Esophagus (tissue), 2 donors: ENCODE results near the gene ENOX1. TPM values are rescaled to one million over a fixed set of nuclear protein-coding genes. Genes with fewer than 3 reads are reported as not detected.

ENCODE experiments used
- H3K27ac ChIP-seq, 2 donors: one replicate each; pipeline ENCODE4 v1.5.1; 2013; ENCODE audit warnings: low read depth in 2 of 2, mild to moderate bottlenecking in 2 of 2, inconsistent platforms in 1 of 2, low read length in 1 of 2, moderate library complexity in 1 of 2
- H3K27me3 ChIP-seq, 2 donors: one replicate each; pipeline ENCODE4 v1.6.1; 2013; ENCODE audit warnings: low read length in 2 of 2, control low read depth in 1 of 2, mild to moderate bottlenecking in 1 of 2; ENCODE audit not compliant: insufficient read depth in 2 of 2, control insufficient read depth in 1 of 2
- H3K36me3 ChIP-seq, 2 donors: one replicate each; pipeline ENCODE4 v1.6.1; 2013; ENCODE audit warnings: low read length in 1 of 2; ENCODE audit not compliant: control insufficient read depth in 2 of 2, insufficient read depth in 2 of 2
- H3K4me1 ChIP-seq, 2 donors: one replicate each; pipeline ENCODE4 v1.6.1; 2013; ENCODE audit warnings: low read length in 1 of 2; ENCODE audit not compliant: control insufficient read depth in 2 of 2, insufficient read depth in 2 of 2
- H3K4me3 ChIP-seq, 2 donors: one replicate each; pipeline ENCODE4 v1.5.1; 2013; ENCODE audit warnings: low read length in 2 of 2, mild to moderate bottlenecking in 2 of 2, low read depth in 1 of 2, moderate library complexity in 1 of 2
- H3K9me3 ChIP-seq, 2 donors: one replicate each; pipeline ENCODE4 v1.6.1; 2013; ENCODE audit warnings: mild to moderate bottlenecking in 2 of 2, low read depth in 1 of 2, low read length in 1 of 2, moderate library complexity in 1 of 2; ENCODE audit not compliant: control insufficient read depth in 2 of 2, insufficient read depth in 1 of 2
- WGBS, 2 donors: extraction: QIAGEN DNeasy Blood & Tissue Kit; methylation state at CpG; one replicate each; pipeline ENCODE4 v1.1.7; 2013; 5-methylcytosine and 5-hydroxymethylcytosine counted together
- polyA plus RNA-seq, 2 donors: library from polyadenylated mRNA; stranded (reverse); fragments of 200-250 nt; gene quantifications; one replicate each; pipeline ENCODE4 v1.2.3, GENCODE V29; 2013
- donor health status: healthy with polysubstance abuse.
- donor health status: Bipolar disorder and iron deficiency.

The ENOX1 gene
- polyA plus RNA-seq, 2 donors: 0.10 to 0.29 TPM

DNA sequence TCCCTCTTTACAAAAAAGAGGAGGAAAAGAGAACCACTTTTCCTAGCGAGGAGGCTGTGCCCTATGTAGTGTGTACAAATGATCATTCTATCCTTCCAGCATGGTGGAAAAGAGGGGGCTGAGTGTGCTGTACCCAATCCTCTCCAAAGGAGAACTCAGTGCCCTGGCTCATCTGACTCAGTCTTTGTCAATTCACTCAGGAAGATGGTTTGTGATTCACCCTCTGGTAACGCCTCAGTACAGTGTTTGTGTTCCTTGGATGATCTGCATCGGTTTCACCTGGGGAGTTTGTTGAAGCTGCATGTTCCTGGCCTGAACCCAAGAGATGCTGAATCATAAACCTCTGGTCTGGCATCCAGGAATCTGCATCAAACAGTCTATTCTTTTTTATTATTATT is 18.3 kb upstream of the ENOX1 start:
- no peaks in the 10 kb centered on the region for H3K36me3 ChIP-seq
- 22 to 26% methylated on average over 3 of the region's 3 CpGs for WGBS, 2 donors
- no peaks in the 10 kb centered on the region for H3K4me1 ChIP-seq
- H3K27ac ChIP-seq: no peak overlapping the region
- H3K9me3 ChIP-seq: no peaks in the 10 kb centered on the region
- no peaks in the 10 kb centered on the region for H3K27me3 ChIP-seq
- no peak overlapping the region for H3K4me3 ChIP-seq

DNA sequence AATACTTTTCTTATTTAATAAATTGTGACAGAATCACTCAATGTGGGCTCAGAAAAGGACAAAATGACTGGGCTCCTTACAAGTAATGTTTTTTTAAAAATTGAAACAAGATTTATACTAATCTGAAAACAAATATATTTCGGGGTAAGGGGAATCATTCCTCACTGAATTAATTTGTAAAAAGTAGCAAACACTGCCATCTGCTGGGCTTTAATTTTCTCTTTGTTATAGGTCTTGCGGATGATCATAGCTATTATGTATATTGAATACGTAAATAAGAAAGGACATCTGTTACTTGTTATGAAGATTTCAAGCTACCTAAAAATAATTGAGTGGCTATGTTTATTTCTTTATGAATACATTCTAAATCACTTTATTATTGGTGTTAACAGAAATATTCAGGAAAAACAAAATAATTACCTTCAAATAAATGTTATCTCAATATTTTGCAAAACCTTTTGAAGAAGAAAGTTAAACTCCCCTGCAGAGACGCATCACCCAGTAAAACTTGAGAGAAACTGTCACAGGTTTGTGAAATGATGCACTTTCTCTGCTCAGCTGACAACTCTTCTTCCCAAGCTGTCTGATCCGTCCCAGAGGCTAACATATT is 17.8 kb upstream of the ENOX1 start:
- no peaks in the 10 kb centered on the region for H3K27me3 ChIP-seq
- no peak overlapping the region for H3K4me3 ChIP-seq
- no peaks in the 10 kb centered on the region for H3K9me3 ChIP-seq
- H3K36me3 ChIP-seq: no peaks in the 10 kb centered on the region
- 15 to 17% methylated on average over 5 of the region's 5 CpGs for WGBS, 2 donors
- no peak overlapping the region for H3K27ac ChIP-seq
- no peaks in the 10 kb centered on the region for H3K4me1 ChIP-seq

DNA sequence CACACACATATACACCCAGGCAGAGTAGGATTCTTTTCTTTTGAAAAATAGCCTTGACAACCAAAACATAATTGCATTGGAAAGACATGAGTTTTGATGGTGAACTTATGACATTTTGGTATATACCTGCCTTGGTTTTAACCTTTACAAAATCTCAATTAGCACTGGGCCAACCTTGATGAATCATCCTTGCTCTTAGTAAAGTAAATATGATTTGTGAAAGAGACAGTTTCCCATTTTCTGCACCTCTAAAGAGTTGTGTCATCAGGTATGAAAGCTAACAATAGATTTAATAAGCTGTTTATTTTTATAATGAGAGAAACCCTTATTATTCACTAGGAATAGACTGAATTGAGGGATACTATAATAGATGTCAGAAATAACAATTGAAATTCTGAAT is 15.7 kb upstream of the ENOX1 start:
- Histone ChIP-seq H3K27ac (no peak overlapping the region), H3K4me3 (no peak overlapping the region), H3K9me3 (no peaks in the 10 kb centered on the region), H3K4me1 (no peaks in the 10 kb centered on the region), H3K36me3 (no peaks in the 10 kb centered on the region), H3K27me3 (no peaks in the 10 kb centered on the region)

DNA sequence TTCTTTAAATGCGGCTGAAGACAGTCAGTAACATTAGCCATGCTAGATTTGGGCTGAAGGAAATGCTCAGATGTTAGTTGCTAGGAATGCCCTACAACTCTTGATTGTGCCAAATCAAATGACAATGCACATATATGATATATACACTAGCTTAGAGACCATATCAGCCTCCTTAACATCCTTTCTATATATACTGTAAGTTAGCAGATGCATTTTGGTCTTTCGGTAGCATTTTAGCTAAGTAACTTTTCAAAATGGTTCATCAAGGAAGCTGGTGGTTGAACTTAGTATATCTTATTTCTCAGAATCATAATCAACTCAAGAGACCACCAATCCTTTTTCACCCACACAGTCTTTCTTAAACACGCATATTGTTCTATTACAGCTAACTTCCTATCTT is 14.1 kb upstream of the ENOX1 start:
- H3K4me1 ChIP-seq: no peaks in the 10 kb centered on the region
- 61 to 81% methylated on average over 3 of the region's 3 CpGs for WGBS, 2 donors
- H3K4me3 ChIP-seq: no peak overlapping the region
- no peaks in the 10 kb centered on the region for H3K27me3 ChIP-seq
- no peaks in the 10 kb centered on the region for H3K9me3 ChIP-seq
- no peak overlapping the region for H3K27ac ChIP-seq
- H3K36me3 ChIP-seq: no peaks in the 10 kb centered on the region

DNA sequence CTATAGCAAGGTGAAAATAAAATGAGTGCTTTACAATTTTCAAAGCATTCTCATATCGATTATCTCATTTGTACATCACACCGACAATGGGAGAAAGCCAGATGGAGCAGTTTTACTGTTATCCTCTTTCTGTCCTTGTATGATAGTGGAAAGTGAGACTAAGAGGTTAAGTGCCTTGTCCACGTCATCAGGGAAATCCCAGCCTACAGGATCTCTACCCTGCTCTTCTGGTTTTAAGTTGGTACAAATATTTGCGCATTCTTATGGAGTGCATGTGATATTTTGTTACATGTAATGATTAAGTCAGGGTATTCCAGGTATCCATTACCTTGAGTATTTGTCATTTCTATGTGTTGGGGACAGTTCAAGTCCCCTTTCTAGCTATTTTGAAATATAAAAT is 12.4 kb upstream of the ENOX1 start:
- no peaks in the 10 kb centered on the region for H3K36me3 ChIP-seq
- no peaks in the 10 kb centered on the region for H3K4me1 ChIP-seq
- H3K27ac ChIP-seq: no peak overlapping the region
- H3K27me3 ChIP-seq: no peaks in the 10 kb centered on the region
- no peak overlapping the region for H3K4me3 ChIP-seq
- WGBS, 2 donors: 70 to 72% methylated on average over 4 of the region's 4 CpGs
- no peaks in the 10 kb centered on the region for H3K9me3 ChIP-seq

DNA sequence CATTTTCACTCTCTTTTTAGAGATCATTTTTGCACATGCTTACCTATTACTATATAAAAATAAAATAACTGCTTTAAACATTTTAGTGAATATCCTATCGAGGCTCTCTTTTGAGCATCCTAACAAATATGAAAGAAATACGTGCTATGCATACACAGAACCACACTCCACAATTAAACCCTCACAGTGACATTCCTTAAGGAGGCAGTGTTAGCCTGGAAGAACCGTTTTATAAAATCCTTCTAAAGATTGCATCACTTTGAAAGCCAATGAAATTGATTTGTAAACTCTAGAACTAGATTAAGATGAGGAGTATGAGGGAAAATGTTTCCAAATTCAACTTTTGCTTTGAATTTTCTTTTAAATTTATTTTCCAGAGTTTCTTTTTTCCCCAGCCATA is 11.1 kb upstream of the ENOX1 start:
- Histone ChIP-seq H3K27ac (no peak overlapping the region), H3K9me3 (no peaks in the 10 kb centered on the region), H3K27me3 (no peaks in the 10 kb centered on the region), H3K36me3 (no peaks in the 10 kb centered on the region), H3K4me1 (no peaks in the 10 kb centered on the region), H3K4me3 (no peak overlapping the region)
- 59 to 64% methylated on average over 3 of the region's 3 CpGs for WGBS, 2 donors

DNA sequence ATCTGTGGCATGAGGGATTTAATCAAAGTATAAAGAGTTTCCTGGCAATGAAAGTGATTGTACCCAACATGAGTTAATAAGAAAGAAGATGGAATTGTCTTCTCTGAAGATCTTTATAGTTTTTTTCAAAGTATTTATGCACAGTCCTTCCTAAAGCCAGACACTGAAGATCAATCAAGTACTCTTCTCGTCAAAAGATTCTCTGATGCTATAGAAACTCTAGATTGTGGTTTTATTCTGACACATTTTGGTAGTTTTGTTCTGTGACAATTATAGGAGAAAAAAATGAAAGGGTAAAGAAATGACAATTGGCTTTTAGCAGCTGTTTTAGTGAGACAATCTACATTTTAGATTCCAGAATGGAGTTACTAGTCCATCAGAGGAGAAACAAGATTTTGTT is 10.4 kb upstream of the ENOX1 start:
- Histone ChIP-seq H3K27me3 (no peaks in the 10 kb centered on the region), H3K4me3 (no peak overlapping the region), H3K9me3 (no peaks in the 10 kb centered on the region), H3K27ac (no peak overlapping the region), H3K4me1 (no peaks in the 10 kb centered on the region), H3K36me3 (no peaks in the 10 kb centered on the region)
- 70 to 84% methylated on average over 1 of the region's 1 CpG for WGBS, 2 donors

DNA sequence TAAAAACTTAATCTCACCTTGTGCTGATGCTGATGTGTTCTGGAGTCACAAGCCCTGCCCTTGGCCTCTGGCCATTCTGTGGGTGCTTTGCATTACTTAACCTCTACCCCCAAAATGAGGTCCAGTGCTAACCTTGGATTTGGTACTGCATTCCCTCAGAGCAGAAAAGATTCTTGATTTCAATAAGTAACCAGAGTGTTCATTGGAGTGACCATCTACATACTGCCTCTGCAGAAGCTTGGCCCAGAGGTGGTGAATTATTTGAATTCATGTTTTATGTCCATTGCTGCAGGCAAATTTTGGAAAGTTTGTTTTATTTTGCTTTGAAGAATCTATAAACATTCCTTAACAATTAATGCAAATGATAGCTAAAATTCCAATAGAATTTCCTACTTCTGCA is 7.6 kb upstream of the ENOX1 start:
- H3K9me3 ChIP-seq: no peaks in the 10 kb centered on the region
- H3K27ac ChIP-seq: no peak overlapping the region
- no peak overlapping the region for H3K4me3 ChIP-seq
- no peaks in the 10 kb centered on the region for H3K36me3 ChIP-seq
- no peaks in the 10 kb centered on the region for H3K4me1 ChIP-seq
- H3K27me3 ChIP-seq: no peaks in the 10 kb centered on the region

DNA sequence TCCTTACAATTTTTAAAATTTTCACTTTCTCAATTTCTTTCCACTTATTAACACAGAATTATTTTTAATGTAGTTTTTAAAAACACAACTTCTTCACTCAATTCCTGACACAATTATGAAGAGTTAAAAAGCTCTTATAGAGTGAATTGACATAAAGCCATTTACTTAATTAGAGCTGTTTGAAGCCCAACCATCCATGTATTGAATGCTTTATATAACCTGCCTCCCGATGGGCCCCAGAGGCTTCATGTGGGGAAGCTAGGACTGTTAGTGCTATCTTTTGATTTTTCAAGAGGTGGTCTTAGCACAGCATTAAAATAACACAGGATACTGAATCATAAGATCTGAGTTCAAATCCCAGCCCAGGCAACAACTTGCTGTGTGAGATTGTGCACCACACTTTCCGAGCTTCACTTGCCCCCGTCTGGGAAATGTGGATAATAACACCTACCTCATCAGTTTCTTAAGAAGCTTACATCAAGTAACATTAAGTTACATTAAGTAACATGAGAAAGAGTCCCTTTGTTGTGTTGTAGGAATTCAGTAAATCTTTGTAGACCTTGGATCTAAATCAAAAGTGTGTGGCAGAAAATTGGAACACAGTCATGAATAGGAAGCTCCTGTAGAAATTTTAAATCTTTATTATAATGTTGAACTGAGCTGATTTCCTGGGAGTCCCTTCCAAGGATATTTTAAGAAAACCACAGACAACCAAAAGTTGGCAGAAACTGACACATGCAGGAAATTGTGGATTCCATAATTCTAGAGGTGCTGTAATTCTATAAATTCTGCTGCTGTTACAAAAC is 5.5 kb upstream of the ENOX1 start:
- no peaks in the 10 kb centered on the region for H3K27me3 ChIP-seq
- H3K4me3 ChIP-seq: no peak overlapping the region
- no peaks in the 10 kb centered on the region for H3K9me3 ChIP-seq
- H3K36me3 ChIP-seq: no peaks in the 10 kb centered on the region
- no peak overlapping the region for H3K27ac ChIP-seq
- WGBS, 2 donors: 61 to 69% methylated on average over 3 of the region's 3 CpGs
- H3K4me1 ChIP-seq: peaks cover 0 to 3% of the 10 kb centered on the region in 2 donors

DNA sequence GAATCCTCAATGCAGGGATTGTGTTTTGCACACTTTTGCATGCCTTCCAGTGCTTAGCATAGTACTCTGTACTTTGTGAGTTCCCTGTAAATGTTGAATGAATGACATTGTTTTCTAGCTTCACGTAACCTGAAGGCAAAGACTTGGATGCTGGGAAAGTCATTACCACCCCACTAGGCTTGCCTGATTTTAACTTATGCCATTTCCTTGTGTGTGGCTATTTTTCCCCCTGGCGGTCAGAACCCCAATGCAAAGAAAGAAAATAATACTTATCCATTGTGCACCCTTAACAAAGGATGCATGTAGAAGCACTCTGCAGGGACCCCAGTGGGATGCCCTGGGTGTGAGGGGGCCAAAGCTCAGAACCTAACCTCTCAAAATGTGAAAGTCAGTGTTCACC is 1.2 kb upstream of the ENOX1 start:
- Histone ChIP-seq H3K4me1 (peaks cover 4 to 16% of the 10 kb centered on the region in 2 donors), H3K4me3 (no peak overlapping the region), H3K27ac (no peak overlapping the region), H3K27me3 (no peaks in the 10 kb centered on the region), H3K36me3 (no peaks in the 10 kb centered on the region), H3K9me3 (no peaks in the 10 kb centered on the region)
- WGBS, 2 donors: 51 to 82% methylated on average over 2 of the region's 2 CpGs
